GM13976 (cell line): ENCODE results near the gene NLRX1.

ENCODE experiments used
- DNase-seq: peaks from one replicate; pipeline ENCODE4 v3.0.0; 2012; ENCODE audit warnings: low spot score
- in situ Hi-C: fragments of 300-500 bp; cut with MboI; formaldehyde crosslinking; loops from one replicate; pipeline ENCODE4 v1.12.0; 2022; ENCODE audit warnings: low sequenced_read_pairs, mixed read lengths, inconsistent platforms; ENCODE audit not compliant: unreplicated experiment
- TF ChIP-seq, protein P1 (sequence below): IDR thresholded peaks from 2 replicates; pipeline ENCODE4 v1.5.1; 2012; ENCODE audit warnings: borderline replicate concordance, mild to moderate bottlenecking; ENCODE audit not compliant: insufficient read depth; ENCODE audit errors: extremely low read depth, missing control alignments, control extremely low read depth

NLRX1 gene

GRCh38 chr11:119147604-119148333 is 20.8 kb upstream of the NLRX1 start:
- TF ChIP-seq, protein P1, sequence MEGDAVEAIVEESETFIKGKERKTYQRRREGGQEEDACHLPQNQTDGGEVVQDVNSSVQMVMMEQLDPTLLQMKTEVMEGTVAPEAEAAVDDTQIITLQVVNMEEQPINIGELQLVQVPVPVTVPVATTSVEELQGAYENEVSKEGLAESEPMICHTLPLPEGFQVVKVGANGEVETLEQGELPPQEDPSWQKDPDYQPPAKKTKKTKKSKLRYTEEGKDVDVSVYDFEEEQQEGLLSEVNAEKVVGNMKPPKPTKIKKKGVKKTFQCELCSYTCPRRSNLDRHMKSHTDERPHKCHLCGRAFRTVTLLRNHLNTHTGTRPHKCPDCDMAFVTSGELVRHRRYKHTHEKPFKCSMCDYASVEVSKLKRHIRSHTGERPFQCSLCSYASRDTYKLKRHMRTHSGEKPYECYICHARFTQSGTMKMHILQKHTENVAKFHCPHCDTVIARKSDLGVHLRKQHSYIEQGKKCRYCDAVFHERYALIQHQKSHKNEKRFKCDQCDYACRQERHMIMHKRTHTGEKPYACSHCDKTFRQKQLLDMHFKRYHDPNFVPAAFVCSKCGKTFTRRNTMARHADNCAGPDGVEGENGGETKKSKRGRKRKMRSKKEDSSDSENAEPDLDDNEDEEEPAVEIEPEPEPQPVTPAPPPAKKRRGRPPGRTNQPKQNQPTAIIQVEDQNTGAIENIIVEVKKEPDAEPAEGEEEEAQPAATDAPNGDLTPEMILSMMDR, result no peak
- no peak for DNase-seq
- in situ Hi-C loops, result no loop called here

- TF ChIP-seq, protein P1, result no peak
- in situ Hi-C loops, result no loop called here
- DNase-seq, result no peak
Measured at GRCh38 chr11:119148720-119149017, 19.9 kb upstream of the NLRX1 start.

GRCh38 chr11:119149018-119149785 is 19.3 kb upstream of the NLRX1 start, which contains the start of gene ABCG4:
Gene ABCG4, plus strand, starts transcription at chr11:119149052. Its CDS starts 914 bp downstream, at chr11:119149966.
- TF ChIP-seq, protein P1, result no peak
- in situ Hi-C loops, result no loop called here
- DNase-seq, result peak; percentile 59

DNA sequence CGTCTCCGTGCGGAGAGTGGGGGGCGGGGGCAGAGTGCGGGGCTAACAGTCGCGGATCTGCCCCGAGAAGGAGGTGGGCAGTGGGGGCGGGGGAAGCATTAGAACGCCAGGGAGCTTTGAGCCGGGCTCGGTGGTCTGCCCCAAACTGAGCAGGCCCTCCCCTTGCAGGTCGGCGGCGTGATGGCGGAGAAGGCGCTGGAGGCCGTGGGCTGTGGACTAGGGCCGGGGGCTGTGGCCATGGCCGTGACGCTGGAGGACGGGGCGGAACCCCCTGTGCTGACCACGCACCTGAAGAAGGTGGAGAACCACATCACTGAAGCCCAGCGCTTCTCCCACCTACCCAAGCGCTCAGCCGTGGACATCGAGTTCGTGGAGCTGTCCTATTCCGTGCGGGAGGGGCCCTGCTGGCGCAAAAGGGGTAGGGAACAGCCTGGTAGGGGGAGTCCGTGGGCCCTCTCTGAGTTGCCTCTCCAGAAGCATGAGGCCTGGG is 18.7 kb upstream of the NLRX1 start:
- in situ Hi-C loops, result no loop called here
- DNase-seq, result no peak

DNA sequence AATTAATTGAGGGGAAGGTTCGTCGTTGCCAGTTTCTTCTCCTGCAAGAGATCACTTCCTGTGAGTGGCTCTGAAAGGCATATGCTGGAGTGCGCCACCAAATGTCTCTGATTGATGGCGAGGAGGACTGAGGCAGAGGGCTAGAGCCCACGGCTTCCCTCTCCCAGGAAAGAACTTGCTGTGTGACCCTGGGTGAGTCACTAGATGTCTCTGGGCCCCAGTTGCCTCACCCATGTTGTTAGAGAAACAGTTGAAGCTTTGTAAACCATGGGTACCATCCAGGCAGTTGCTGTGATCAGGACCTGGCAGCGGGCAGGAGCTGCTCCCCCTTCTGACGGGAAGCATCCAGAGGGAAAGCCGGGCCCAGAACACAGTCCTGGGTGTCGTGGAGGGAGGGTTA is 16.5 kb upstream of the NLRX1 start:
- TF ChIP-seq, protein P1, result no peak
- in situ Hi-C loops, result no loop called here
- no peak for DNase-seq

More for the DNA sequence above, 18.7 kb upstream of the NLRX1 start:
- TF ChIP-seq, protein P1, result no peak

- in situ Hi-C loops, result no loop called here
- TF ChIP-seq, protein P1, result no peak
- DNase-seq, result no peak
Measured at GRCh38 chr11:119152604-119153003, 15.9 kb upstream of the NLRX1 start.
